Endothelial cell of coronary artery (primary cell): ENCODE results near the gene HERC4. TPM values are rescaled to one million over a fixed set of nuclear protein-coding genes. Genes with fewer than 3 reads are reported as not detected.

Experiments
- total RNA-seq: library from RNA; depleted of rRNA; stranded (reverse); fragments of >200 nt; gene quantifications from 2 replicates; pipeline ENCODE4 v1.2.3, GENCODE V29; 2014

HERC4 gene
- 39.2 and 68.2 TPM in 2 replicates for total RNA-seq

GRCh38 chr10:68074775-68075549, at the start of gene HERC4:
HERC4 (minus strand) TSS chr10:68075283; CDS start chr10:68073108, 2,175 bp downstream.

DNA sequence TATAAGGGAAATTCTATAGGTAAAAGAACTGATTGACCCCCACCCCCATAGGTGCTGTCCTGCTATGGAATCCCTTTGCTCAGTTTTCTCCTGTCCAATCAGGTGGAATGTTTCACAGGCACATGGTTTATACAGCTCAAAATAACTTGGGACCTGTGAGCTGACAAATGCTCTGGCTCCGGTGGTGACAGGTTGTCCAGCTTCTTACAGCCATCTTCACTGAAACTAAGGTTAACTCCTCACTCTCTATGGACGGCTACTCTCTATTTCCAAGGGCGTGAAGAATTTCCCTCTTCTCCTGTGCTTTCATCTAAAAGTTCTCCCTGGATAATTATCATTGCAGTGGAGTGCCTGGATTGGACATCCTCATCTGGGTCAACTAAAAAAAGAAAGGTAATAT, 34.2 kb upstream of the HERC4 start, which contains the start of gene MYPN:
Gene MYPN (plus strand): TSS at position 158 of the 400 bp plus-strand sequence. CDS start 11,951 bp downstream, outside the sequence.

GRCh38 chr10:67884313-67884841, 190.7 kb downstream of the HERC4 start, which contains the start of gene SIRT1:
SIRT1 (plus strand) TSS chr10:67884656; CDS start chr10:67884722, 66 bp downstream.

Other genes with a start within 250 kb of the HERC4 start
- 0.45 and 0.56 TPM in 2 replicates for gene DNAJC12, start 237.1 kb downstream of the HERC4 start, total RNA-seq
- gene SIRT1, start 190.6 kb downstream of the HERC4 start, total RNA-seq = 7.6 and 8.9 TPM in 2 replicates
- under 0.01 and 0.09 TPM in 2 replicates for gene MYPN, start 34.2 kb upstream of the HERC4 start, total RNA-seq
- not detected in 2 replicates for gene ATOH7, start 156.8 kb upstream of the HERC4 start, total RNA-seq